IMR-90 (cell line): ENCODE results near the gene LRRC4C. TPM values are rescaled to one million over a fixed set of nuclear protein-coding genes. Genes with fewer than 3 reads are reported as not detected.

Experiments used
- ATAC-seq: fragments of 200-7000 bp; cut with Tn5 transposase; 2 replicates; pipeline ENCODE4 v1.9.1; 2020; ENCODE audit warnings: low read depth, mild to moderate bottlenecking, moderate library complexity
- BruUV-seq: library from RNA; stranded (reverse); fragments of 400-500 nt; replicated peaks from 2 replicates; lab custom pipeline; 2021; lab: Mats Ljungman, UMichigan
- CTCF ChIA-PET: fragments of 300-600 bp; formaldehyde crosslinking; extraction: SDS; loops from one replicate; lab custom pipeline; 2021; ENCODE audit warnings: antibody characterized with exemption; lab: Yijun Ruan, JAX
- POLR2A ChIA-PET: fragments of 300-600 bp; sonication (Branson Sonifier 250); formaldehyde crosslinking; loops from one replicate; lab custom pipeline; 2022; ENCODE audit warnings: antibody characterized with exemption; ENCODE audit not compliant: unreplicated experiment; lab: Charles Lee
- DNase-seq: peaks from one replicate; pipeline ENCODE4 v3.0.0; 2013
- H2AFZ ChIP-seq: replicated peaks from 2 replicates; pipeline ENCODE3; 2013; ENCODE audit warnings: low read length, mild to moderate bottlenecking; ENCODE audit not compliant: poor library complexity
- H2AK5ac ChIP-seq: 2 replicates; pipeline ENCODE4 v1.6.1; 2013; ENCODE audit warnings: low read depth, low read length, inconsistent platforms
- H2AK9ac ChIP-seq: replicated peaks from 2 replicates; pipeline ENCODE3; 2013; ENCODE audit warnings: mild to moderate bottlenecking, low read depth, low read length, moderate library complexity; ENCODE audit not compliant: poor library complexity
- H2BK120ac ChIP-seq: 2 replicates; pipeline ENCODE4 v1.6.1; 2013; ENCODE audit warnings: low read depth, low read length, inconsistent platforms
- H2BK15ac ChIP-seq: 3 replicates; pipeline ENCODE4 v1.6.1; 2013; ENCODE audit warnings: low read depth, low read length, inconsistent platforms
- H2BK20ac ChIP-seq: 2 replicates; pipeline ENCODE4 v1.6.1; 2013; ENCODE audit warnings: low read depth, mild to moderate bottlenecking, inconsistent platforms, low read length, moderate library complexity
- H2BK5ac ChIP-seq: 2 replicates; pipeline ENCODE4 v1.6.1; 2013; ENCODE audit warnings: mild to moderate bottlenecking, low read depth, low read length, inconsistent platforms; ENCODE audit not compliant: poor library complexity, severe bottlenecking
- H3K14ac ChIP-seq: replicated peaks from 2 replicates; pipeline ENCODE4 v1.6.1; 2013; ENCODE audit warnings: low read depth, low read length, inconsistent platforms
- H3K18ac ChIP-seq: 2 replicates; pipeline ENCODE4 v1.6.1; 2013; ENCODE audit warnings: low read depth, low read length, control low read depth
- H3K23ac ChIP-seq: 2 replicates; pipeline ENCODE4 v1.6.1; 2013; ENCODE audit warnings: low read depth, low read length, inconsistent platforms
- H3K27ac ChIP-seq: 2 replicates; pipeline ENCODE4 v1.5.1; 2013; ENCODE audit warnings: mild to moderate bottlenecking, control low read depth, low read length; ENCODE audit not compliant: insufficient read depth
- H3K27me3 ChIP-seq: 2 replicates; pipeline ENCODE4 v1.6.1; 2013; ENCODE audit warnings: low read length; ENCODE audit not compliant: control insufficient read depth, insufficient read depth
- H3K36me3 ChIP-seq: 2 replicates; pipeline ENCODE4 v1.6.1; 2013; ENCODE audit warnings: low read length, mixed read lengths; ENCODE audit not compliant: control insufficient read depth, insufficient read depth
- H3K4ac ChIP-seq: 2 replicates; pipeline ENCODE4 v1.6.1; 2013; ENCODE audit warnings: low read depth, low read length, inconsistent platforms
- H3K4me1 ChIP-seq: 2 replicates; pipeline ENCODE4 v1.6.1; 2013; ENCODE audit warnings: low read length, mixed read lengths; ENCODE audit not compliant: control insufficient read depth, insufficient read depth
- H3K4me2 ChIP-seq: 2 replicates; pipeline ENCODE4 v1.6.1; 2013; ENCODE audit warnings: low read depth, mild to moderate bottlenecking, control low read depth, low read length, moderate library complexity
- H3K4me3 ChIP-seq: 2 replicates; pipeline ENCODE4 v1.5.1; 2013; ENCODE audit warnings: low read depth, mild to moderate bottlenecking, control low read depth, low read length, moderate library complexity; ENCODE audit not compliant: insufficient read depth
- H3K56ac ChIP-seq: 2 replicates; pipeline ENCODE4 v1.6.1; 2013; ENCODE audit warnings: low read length, inconsistent platforms; ENCODE audit not compliant: insufficient read depth; ENCODE audit errors: extremely low read depth
- H3K79me1 ChIP-seq, 2 experiments: 2 replicates each; pipeline ENCODE4 v1.6.1; 2013; ENCODE audit warnings: low read length in 2 of 2, inconsistent platforms in 1 of 2, low read depth in 1 of 2
- H3K9ac ChIP-seq: 2 replicates; pipeline ENCODE4 v1.6.1; 2013; ENCODE audit warnings: low read depth, low read length, control low read depth
- H3K9me1 ChIP-seq: 2 replicates; pipeline ENCODE4 v1.6.1; 2013; ENCODE audit warnings: low read length, inconsistent platforms; ENCODE audit not compliant: insufficient read depth
- H3K9me3 ChIP-seq: 2 replicates; pipeline ENCODE4 v1.6.1; 2013; ENCODE audit warnings: low read length; ENCODE audit not compliant: control insufficient read depth, insufficient read depth
- H4K20me1 ChIP-seq: 2 replicates; pipeline ENCODE4 v1.6.1; 2013; ENCODE audit warnings: low read length, inconsistent platforms; ENCODE audit not compliant: insufficient read depth
- H4K5ac ChIP-seq: 2 replicates; pipeline ENCODE4 v1.6.1; 2013; ENCODE audit warnings: mild to moderate bottlenecking, low read depth, low read length, control low read depth
- H4K8ac ChIP-seq, 2 experiments: 2 replicates each; pipeline ENCODE4 v1.6.1; 2013; ENCODE audit warnings: low read depth in 2 of 2, low read length in 2 of 2, control low read depth in 1 of 2, inconsistent platforms in 1 of 2
- H4K91ac ChIP-seq: 2 replicates; pipeline ENCODE4 v1.6.1; 2013; ENCODE audit warnings: low read depth, low read length, inconsistent platforms; ENCODE audit not compliant: insufficient read depth
- CTCF ChIP-seq: conservative IDR thresholded peaks from 2 replicates; pipeline ENCODE4 v1.5.1; 2012; ENCODE audit warnings: mild to moderate bottlenecking, low read depth, low read length, improper control_type of control experiment
- ELK1 ChIP-seq: fragments of 150-350 bp; IDR thresholded peaks from 2 replicates; pipeline ENCODE4 v1.6.1; 2016; ENCODE audit warnings: low read depth, mild to moderate bottlenecking, low read length, moderate library complexity, borderline replicate concordance
- FOS ChIP-seq: fragments of 150-350 bp; IDR thresholded peaks from 2 replicates; pipeline ENCODE4 v1.6.1; 2016; ENCODE audit warnings: low read depth, low read length
- WGBS, 2 experiments: methylation state at CpG; one replicate each; pipeline versions ENCODE4 v1.1.5 to v1.1.7; 2013; ENCODE audit warnings: missing lambda C conversion rate in 2 of 2; ENCODE audit not compliant: insufficient read length in 1 of 2; ENCODE audit errors: extremely low coverage in 2 of 2; 5-methylcytosine and 5-hydroxymethylcytosine counted together
- dilution Hi-C: fragments of 300-500 bp; cut with HindIII; formaldehyde crosslinking; loops from one replicate; pipeline ENCODE4 v1.14.3; 2018; ENCODE audit warnings: low sequenced_read_pairs; ENCODE audit not compliant: unreplicated experiment
- in situ Hi-C: fragments of 300-500 bp; cut with MboI; formaldehyde crosslinking; loops from 3 replicates; pipeline ENCODE4 v1.14.3; 2019; ENCODE audit warnings: low sequenced_read_pairs, inconsistent platforms, mixed read lengths
- intact Hi-C: fragments of 100-400 bp; cut with micrococcal nuclease; formaldehyde crosslinking; loops from 2 replicates; pipeline ENCODE4 v1.10.0; 2022
- polyA plus RNA-seq, 3 experiments: library from polyadenylated mRNA; depleted of rRNA; stranded (reverse); fragments of >200 nt; gene quantifications; 2 replicates each; pipeline ENCODE4 v1.2.3, GENCODE V29; 2012; ENCODE audit warnings: low replicate concordance in 1 of 3
- total RNA-seq: library from RNA; depleted of rRNA; stranded (reverse); fragments of >200 nt; gene quantifications from 2 replicates; pipeline ENCODE4 v1.2.3, GENCODE V29; 2012

The LRRC4C gene
- total and polyA plus RNA-seq, 2 of the 4 experiments (the other 2 are of a cell fraction), result under 0.01 to 0.03 TPM

GRCh38 chr11:40133498-40133897 is 1326.0 kb downstream of the LRRC4C start:
- Histone ChIP-seq H3K79me1 (no peaks in the 10 kb centered on the region), H3K4ac (no peak overlapping the region), H4K8ac (no peak overlapping the region), H2BK5ac (no peak overlapping the region), H2BK20ac (no peak overlapping the region), H2BK15ac (no peak overlapping the region), H3K4me3 (no peak overlapping the region), H3K27me3 (no peaks in the 10 kb centered on the region), H4K91ac (no peak overlapping the region), H4K5ac (no peak overlapping the region), H3K9me1 (no peaks in the 10 kb centered on the region), H2AFZ (no peak overlapping the region), H3K9me3 (no peaks in the 10 kb centered on the region), H3K4me2 (no peak overlapping the region), H4K20me1 (no peaks in the 10 kb centered on the region), H2AK5ac (no peak overlapping the region), H3K23ac (no peak overlapping the region), H3K36me3 (no peaks in the 10 kb centered on the region), H2AK9ac (no peak overlapping the region), H3K56ac (no peak overlapping the region), H3K4me1 (no peaks in the 10 kb centered on the region), H3K27ac (no peak overlapping the region), H3K18ac (no peak overlapping the region), H3K9ac (no peak overlapping the region), H3K14ac (no peak overlapping the region), H2BK120ac (no peak overlapping the region)
- ATAC-seq (no peak), DNase-seq (no peak)
- POLR2A ChIA-PET, result no interaction called here
- TF ChIP-seq ELK1, result no peak
- no peak for TF ChIP-seq FOS
- TF ChIP-seq CTCF, result no peak
- intact Hi-C loops (no loop called here), dilution Hi-C loops (no loop called here), in situ Hi-C loops (no loop called here)
- BruUV-seq, result no TSS peak
- CTCF ChIA-PET, result no interaction called here
- WGBS, 2 experiments, result no CpG with 5 or more reads among the region's 3 CpGs
